Right cardiac atrium (tissue), 5 donors: ENCODE data around the gene TMEM63A. TPM values are rescaled to one million over a fixed set of nuclear protein-coding genes. Genes with fewer than 3 reads are reported as not detected.
A peak's percentile ranks its signal among the peaks of the same experiment; 100 is the strongest.
"Not testable (repeated sequence)": the region's sequence is repeated elsewhere in the genome, so short reads cannot be mapped to it uniquely, and the experiment has no call there.

ENCODE experiments used
- ATAC-seq, 2 donors: fragments of 200-7000 bp; cut with Tn5 transposase; one replicate each; pipeline versions ENCODE4 v1.8.0 to v1.9.1; 2020; ENCODE audit warnings: moderate library complexity in 2 of 2, mild to moderate bottlenecking in 1 of 2
- DNase-seq, 3 donors: peaks; one replicate each; pipeline ENCODE4 v3.0.0-alpha.2; 2020
- H3K27ac ChIP-seq: one replicate; pipeline ENCODE4 v1.5.1; 2013; ENCODE audit warnings: mild to moderate bottlenecking, low read length, control low read depth, moderate library complexity
- H3K27me3 ChIP-seq: one replicate; pipeline ENCODE4 v1.6.1; 2013; ENCODE audit not compliant: control insufficient read depth, insufficient read depth
- H3K4me1 ChIP-seq: one replicate; pipeline ENCODE4 v1.6.1; 2013; ENCODE audit warnings: low read length; ENCODE audit not compliant: control insufficient read depth, insufficient read depth
- H3K4me3 ChIP-seq: one replicate; pipeline ENCODE4 v1.5.1; 2013; ENCODE audit warnings: low read length, control low read depth
- H3K9me3 ChIP-seq: one replicate; pipeline ENCODE4 v1.6.1; 2013; ENCODE audit warnings: low read length; ENCODE audit not compliant: control insufficient read depth
- WGBS: extraction: QIAGEN DNeasy Blood & Tissue Kit; methylation state at CpG from one replicate; pipeline ENCODE4 v1.1.7; 2013; 5-methylcytosine and 5-hydroxymethylcytosine counted together
- intact Hi-C, 4 donors: fragments of 100-400 bp; cut with DNase I; formaldehyde crosslinking; loops; one replicate each; pipeline versions ENCODE4 v1.11.0 to v1.14.0; 2022 to 2023
- polyA plus RNA-seq: library from polyadenylated mRNA; stranded (reverse); fragments of 200-250 nt; gene quantifications from one replicate; pipeline ENCODE4 v1.2.3, GENCODE V29; 2013
- total RNA-seq, 4 donors: library from RNA; stranded (reverse); fragmentation: NEBNext Ultra II Directional; extraction: Animal tissue kit (Norgen Biotek cat#: 25700); gene quantifications; one replicate each; pipeline ENCODE4 v1.2.1, GENCODE V29; 2021
- donor health status: healthy with polysubstance abuse.
- donor health status: DM: no; HTN: yes; CAD: no.
- donor health status: DM: no; HTN: no; CAD: no.
- donor health status: DM: no; HTN: yes; CAD: no; lungs with severe emphysema.
- donor health status: DM: yes; HTN: yes; CAD: no.

Gene TMEM63A
- total and polyA plus RNA-seq, 5 donors = 29.3 to 44.4 (median 33.9) TPM

DNA sequence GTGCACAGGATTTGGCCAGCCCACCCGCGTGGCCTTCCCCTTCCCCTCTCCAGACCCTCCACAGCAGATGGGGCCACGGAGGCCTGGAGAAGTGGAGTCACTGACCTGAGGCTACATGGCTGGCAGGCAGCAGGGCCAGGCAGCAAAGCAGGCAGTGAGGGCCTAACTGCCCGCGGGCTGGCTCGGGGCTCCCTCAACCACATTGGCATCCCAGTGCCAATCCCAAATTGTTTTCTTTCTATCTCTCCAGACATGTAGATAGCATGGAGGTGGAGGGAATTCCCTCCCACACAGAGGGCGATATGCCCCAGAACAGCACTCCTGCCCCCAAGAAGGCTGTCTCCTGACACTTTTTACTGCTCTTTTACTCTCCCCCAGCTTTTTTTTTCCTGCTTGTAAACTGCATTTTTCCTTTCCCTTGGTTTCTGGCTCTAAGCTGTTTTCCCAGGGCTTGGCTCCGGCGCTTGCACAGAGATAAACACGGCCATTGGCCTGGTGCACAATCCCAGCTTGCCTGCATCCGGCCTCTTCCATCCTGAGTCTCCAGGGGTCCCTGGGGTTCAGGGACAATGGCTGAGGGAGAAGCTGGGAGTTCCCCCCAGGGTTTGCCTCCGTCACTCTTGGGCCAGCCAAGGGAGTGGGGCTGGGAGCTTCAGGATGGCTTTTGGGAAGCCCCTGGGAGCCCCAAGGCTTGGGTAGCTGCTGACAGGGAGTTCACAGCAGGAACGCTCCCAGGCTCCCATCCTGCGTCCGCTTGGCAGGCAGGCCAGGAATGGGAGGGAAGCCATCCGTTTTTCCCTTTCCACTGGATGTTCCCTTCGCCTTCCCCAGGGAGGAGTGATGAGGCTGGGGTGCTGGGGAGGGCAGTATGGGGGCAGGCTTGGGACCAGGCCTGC lies 65.3 kb downstream of the TMEM63A start:
- H3K9me3 ChIP-seq = no peaks in the 10 kb centered on the region
- H3K4me3 ChIP-seq = no peak overlapping the region
- no peaks in the 10 kb centered on the region for H3K27me3 ChIP-seq
- intact Hi-C loops = no loop called here
- ATAC-seq = peak; percentile 79 to 80
- peak overlapping the region; percentile 99 for H3K27ac ChIP-seq
- peak; percentile 86 to 95 (median 93) for DNase-seq
- H3K4me1 ChIP-seq = peaks cover 39% of the 10 kb centered on the region
- 37% methylated on average over 17 of the region's 17 CpGs for WGBS

DNA sequence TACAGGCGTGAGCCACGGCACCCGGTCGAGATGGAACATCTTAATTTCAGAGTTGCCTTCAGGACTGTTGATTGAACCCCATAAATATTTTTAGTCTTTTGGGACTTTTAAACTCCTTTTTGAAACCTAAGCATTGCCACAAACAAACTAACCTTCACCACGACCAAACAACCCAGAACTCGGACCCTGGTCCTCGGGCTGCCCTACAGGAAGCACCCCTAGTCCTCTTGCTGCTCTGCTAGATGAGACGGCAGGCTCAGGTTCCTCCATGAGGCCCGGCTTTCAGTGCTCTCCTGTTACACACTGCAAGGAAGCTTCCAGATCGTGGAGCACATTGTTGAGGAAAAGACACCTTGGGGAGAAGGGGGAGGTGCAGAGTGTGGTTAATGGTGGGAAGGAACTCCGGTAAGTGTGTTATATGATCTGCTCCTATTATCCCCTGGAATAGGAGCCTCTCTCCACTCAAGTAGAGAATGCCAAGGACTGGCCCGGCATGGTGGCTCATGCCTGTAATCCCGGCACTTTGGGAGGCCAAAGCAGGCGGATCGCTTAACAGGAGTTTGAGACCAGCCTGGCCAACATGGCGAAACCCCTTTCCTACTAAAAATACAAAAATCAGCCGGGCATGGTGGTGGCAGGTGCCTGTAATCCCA lies 66.5 kb downstream of the TMEM63A start:
- DNase-seq = no peak
- Histone ChIP-seq H3K4me3 (no peak overlapping the region), H3K27ac (peak overlapping the region; percentile 39), H3K27me3 (no peaks in the 10 kb centered on the region), H3K9me3 (no peaks in the 10 kb centered on the region), H3K4me1 (peaks cover 39% of the 10 kb centered on the region)
- intact Hi-C loops = no loop called here
- WGBS = 89% methylated on average over 17 of the region's 17 CpGs
- no peak for ATAC-seq

DNA sequence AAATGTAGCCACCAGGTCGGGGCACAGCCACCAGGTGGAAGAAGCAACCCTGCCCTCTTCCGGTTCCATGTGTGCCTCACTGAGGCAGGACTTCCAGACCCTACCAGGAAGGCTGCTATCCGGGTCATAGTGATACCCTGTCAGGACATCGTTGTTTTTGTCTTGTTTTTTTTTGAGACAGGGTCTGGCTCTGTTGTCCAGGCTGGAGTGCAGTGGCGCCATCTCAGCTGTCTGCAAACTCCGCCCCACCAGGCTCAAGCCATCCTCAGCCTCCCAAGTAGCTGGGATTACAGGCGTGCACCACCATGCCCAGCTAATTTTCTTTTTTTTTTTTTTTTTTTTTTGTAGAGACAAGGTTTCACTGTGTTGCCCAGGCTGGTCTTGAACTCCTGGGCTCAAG lies 67.1 kb downstream of the TMEM63A start:
- H3K27me3 ChIP-seq, ATAC-seq, H3K9me3 ChIP-seq, intact Hi-C loops, H3K4me3 ChIP-seq, DNase-seq: not testable (repeated sequence)
- WGBS = 91% methylated on average over 7 of the region's 7 CpGs
- peaks cover 39% of the 10 kb centered on the region for H3K4me1 ChIP-seq
- peak overlapping the region; percentile 94 for H3K27ac ChIP-seq

DNA sequence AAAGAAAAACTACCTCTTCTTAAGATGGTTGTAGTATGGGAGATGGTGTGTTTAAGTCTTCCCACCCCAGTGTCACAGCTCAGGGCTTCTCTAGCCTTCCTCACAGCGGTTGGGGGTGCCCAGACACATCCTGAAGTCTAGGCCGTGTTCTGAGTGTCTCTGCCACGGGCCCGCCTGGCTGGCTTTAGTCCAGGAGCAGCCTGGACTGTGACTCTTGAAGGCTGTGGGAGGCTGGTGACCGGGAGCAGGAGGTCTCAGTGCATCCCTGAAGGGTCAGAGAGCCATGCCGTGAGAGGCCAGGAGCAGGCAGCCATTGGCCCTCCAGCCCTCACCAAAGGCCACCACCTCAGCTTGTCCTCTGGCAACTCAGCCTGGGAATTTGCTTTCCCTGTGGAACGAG lies 67.8 kb downstream of the TMEM63A start:
- H3K4me1 ChIP-seq = peaks cover 39% of the 10 kb centered on the region
- no peak for ATAC-seq
- H3K27ac ChIP-seq = peak overlapping the region; percentile 94
- intact Hi-C loops = no loop called here
- DNase-seq = peak; percentile 52 to 85 (median 72)
- 50% methylated on average over 7 of the region's 7 CpGs for WGBS
- no peak overlapping the region for H3K4me3 ChIP-seq
- H3K9me3 ChIP-seq = no peaks in the 10 kb centered on the region
- no peaks in the 10 kb centered on the region for H3K27me3 ChIP-seq

DNA sequence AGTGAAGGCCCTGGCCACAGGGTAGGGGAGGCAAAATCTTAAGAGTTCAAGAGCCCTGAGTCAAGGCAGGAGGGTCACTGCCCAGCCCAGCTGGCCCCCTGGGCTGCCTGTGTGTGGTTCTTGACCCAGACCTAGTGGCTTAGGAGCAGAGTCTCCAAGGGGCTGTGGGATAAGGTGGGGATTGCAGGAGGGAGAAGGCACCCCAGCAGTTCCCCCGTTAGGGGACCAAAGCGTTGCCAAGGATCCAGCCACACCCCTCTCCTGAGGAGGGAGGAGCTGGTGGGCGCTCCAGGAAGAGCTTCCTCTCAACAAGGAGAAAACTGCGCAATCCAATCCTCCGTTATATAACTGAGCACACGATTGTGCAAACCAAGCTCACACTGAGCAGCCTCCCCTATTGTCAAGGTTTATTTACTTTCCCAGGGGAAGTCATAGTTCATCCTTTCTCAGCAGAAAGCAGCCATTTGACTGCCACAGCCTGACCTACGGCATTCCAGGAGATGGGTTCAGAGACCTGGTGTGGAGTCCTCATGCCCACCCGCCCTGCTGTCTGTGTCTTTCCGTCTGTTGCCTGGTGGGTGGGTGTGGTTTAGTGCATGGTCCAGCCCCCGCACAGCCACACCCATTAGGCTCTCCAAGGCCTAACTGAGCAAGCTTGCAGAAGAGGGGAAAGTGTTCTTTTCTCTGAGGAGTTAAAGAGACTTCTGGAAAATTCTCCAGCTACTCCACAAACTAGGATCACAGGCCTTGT lies 68.8 kb downstream of the TMEM63A start:
- Histone ChIP-seq H3K4me1 (peaks cover 38% of the 10 kb centered on the region), H3K27me3 (no peaks in the 10 kb centered on the region), H3K4me3 (no peak overlapping the region), H3K9me3 (no peaks in the 10 kb centered on the region), H3K27ac (peak overlapping the region; percentile 94)
- WGBS = 37% methylated on average over 10 of the region's 10 CpGs
- ATAC-seq (peak; percentile 67 to 70), DNase-seq (peak; percentile 73 to 91 (median 87))
- intact Hi-C loops = no loop called here

DNA sequence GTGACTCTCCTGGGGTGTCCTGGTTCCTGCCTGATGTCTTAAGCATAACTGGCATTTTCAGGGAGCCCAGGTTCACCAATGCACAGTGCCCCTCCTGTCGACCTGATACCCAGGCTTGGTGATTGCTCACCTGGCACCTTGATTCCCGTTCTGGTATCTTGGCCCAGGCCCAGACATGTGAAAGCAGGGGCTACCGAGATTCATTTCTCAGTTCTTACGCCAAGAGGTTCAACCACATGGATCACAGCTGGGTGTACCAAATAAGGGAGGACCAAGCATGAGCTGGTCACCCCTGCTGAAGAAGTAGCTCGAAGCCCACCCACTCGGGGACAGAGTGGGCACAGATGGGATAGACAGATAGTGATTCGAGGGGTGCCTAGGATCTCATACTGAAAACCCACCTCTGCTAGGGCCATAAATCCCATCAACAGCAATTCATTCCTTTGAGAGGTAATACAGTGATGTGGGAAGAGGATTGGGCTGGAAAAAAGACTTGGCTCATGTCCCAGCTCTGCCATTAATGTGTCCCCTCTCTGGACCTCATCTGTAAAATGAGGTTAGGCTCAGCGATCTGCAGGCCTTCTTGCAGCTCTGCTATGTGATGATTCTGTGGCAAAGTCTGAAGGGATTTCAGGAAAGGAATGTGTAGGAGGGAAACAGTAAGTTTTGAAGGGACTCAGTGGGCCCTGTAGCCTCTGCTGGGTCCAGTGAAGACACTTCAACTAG lies 69.5 kb downstream of the TMEM63A start:
- no peaks in the 10 kb centered on the region for H3K9me3 ChIP-seq
- no peak overlapping the region for H3K4me3 ChIP-seq
- peak in 1 of 3 donors; percentile 56 for DNase-seq
- 68% methylated on average over 8 of the region's 8 CpGs for WGBS
- H3K27me3 ChIP-seq = no peaks in the 10 kb centered on the region
- intact Hi-C loops = no loop called here
- H3K4me1 ChIP-seq = peaks cover 33% of the 10 kb centered on the region
- H3K27ac ChIP-seq = peak overlapping the region; percentile 74
- no peak for ATAC-seq

DNA sequence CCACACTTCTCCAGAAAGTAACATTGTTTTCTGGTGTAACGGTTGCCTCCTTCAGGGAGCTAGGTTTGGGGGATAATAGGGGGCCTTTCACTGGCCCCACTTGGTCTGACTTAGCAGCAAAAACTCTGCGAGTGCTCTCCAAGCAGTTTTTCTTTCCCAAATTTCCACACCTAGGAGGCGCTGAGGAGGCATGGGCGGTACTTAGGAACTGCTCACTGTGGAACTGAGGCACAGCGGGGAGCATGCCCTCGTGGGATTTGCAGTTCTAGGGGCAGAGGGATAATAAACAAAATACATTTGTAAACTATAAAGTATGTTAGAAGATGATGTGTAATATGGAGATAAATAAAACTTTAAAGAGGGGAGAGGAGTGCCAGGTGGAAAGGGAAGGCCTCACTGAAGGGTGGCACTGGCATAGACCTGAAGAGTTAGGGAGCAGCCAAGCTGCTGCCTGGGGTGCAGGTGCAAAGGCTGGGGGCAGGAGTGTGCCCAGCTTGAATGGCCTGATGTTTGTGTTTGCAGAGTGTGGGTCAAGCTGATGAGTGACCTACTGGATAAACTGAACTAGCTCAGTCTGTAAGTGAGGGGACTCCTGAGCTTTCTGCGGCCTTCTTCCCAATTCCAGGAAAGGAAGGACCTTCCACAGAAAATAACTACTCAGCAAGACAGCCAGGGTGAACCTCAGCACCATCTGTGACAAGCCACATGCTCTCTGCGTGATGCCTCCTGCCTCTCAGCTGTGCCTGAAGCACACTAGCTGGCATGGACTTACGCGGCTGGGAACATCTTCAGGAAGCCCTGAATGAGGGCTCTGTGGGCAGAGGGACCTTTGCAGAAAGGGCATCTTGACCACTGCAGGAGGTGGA lies 70.3 kb downstream of the TMEM63A start:
- Histone ChIP-seq H3K27ac (peak overlapping the region; percentile 22), H3K9me3 (no peaks in the 10 kb centered on the region), H3K4me1 (peaks cover 25% of the 10 kb centered on the region), H3K4me3 (peak overlapping the region; percentile 52), H3K27me3 (no peaks in the 10 kb centered on the region)
- DNase-seq (peak in 1 of 3 donors; percentile 67), ATAC-seq (no peak)
- WGBS = 58% methylated on average over 10 of the region's 10 CpGs
- intact Hi-C loops = no loop called here

DNA sequence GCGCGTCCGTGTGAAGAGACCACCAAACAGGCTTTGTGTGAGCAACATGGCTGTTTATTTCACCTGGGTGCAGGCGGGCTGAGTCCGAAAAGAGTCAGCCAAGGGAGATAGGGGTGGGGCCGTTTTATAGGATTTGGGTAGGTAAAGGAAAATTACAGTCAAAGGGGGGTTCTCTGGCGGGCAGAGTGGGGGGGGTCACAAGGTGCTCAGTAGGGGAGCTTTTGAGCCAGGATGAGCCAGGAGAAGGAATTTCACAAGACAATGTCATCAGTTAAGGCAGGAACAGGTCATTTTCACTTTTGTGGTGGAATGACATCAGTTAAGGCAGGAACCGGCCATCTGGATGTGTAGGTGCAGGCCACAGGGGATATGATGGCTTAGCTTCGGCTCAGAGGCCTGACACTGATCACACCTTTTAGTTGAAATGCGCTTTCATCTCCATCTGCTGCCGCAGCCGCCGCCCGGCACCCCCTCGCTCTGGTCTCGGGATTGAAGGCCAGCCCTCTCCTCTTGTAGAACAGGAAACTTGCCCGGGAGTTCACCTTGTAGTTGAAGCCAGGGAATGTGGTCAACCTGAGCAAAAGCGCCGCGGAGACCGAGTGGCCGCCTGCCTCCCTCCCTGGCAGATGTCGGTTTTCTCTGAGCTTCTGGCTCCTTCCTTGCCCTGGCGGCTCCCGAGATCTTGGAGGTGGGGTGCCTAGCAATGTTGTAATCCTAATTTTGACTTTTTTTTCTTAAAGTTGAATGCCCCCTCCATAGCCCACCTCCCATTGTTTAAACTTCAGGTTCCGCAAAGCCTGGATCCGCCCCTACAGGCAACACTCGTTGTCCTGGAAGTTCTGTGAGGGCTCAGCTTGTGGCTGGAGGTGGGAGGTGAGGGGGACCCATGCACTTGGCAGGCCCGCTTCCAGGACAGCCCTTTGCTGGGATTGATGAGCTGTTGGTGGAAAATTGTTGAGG lies 71.3 kb downstream of the TMEM63A start:
- ATAC-seq, H3K27me3 ChIP-seq, intact Hi-C loops, H3K9me3 ChIP-seq: not testable (repeated sequence)
- peak overlapping the region; percentile 33 for H3K27ac ChIP-seq
- H3K4me1 ChIP-seq = peaks cover 20% of the 10 kb centered on the region
- DNase-seq = peak in 2 of 3 donors; percentile 70 to 71
- peak overlapping the region; percentile 87 for H3K4me3 ChIP-seq
- WGBS = 22% methylated on average over 29 of the region's 29 CpGs
